OCI-LY7 (cell line): ENCODE results near the gene CPTP. TPM values are rescaled to one million over a fixed set of nuclear protein-coding genes. Genes with fewer than 3 reads are reported as not detected.

Experiments used
- BruUV-seq: library from RNA; stranded (reverse); fragments of 400-500 nt; replicated peaks from 2 replicates; lab custom pipeline; 2021; lab: Mats Ljungman, UMichigan
- CTCF ChIA-PET: fragments of 300-600 bp; sonication (Branson Sonifier 250); formaldehyde crosslinking; loops from one replicate; lab custom pipeline; 2022; ENCODE audit warnings: antibody characterized with exemption; ENCODE audit not compliant: unreplicated experiment; lab: Charles Lee
- POLR2A ChIA-PET: fragments of 300-600 bp; sonication (Branson Sonifier 250); formaldehyde crosslinking; loops from one replicate; lab custom pipeline; 2022; ENCODE audit warnings: antibody characterized with exemption; lab: Charles Lee
- DNase-seq: peaks from one replicate; pipeline ENCODE4 v3.0.0-alpha.2; 2015; ENCODE audit warnings: low spot score
- H2AFZ ChIP-seq: fragments of 200-600 bp; sonication (generic), shearing (Covaris generic); 2 replicates; pipeline ENCODE4 v1.6.1; 2014; ENCODE audit warnings: mild to moderate bottlenecking, antibody characterized with exemption, low read length, moderate library complexity
- H3K27ac ChIP-seq: fragments of 200-600 bp; sonication (generic); 2 replicates; pipeline ENCODE4 v1.5.1; 2014; ENCODE audit warnings: mixed run types, low read depth, mild to moderate bottlenecking, moderate library complexity, low read length, inconsistent platforms; ENCODE audit not compliant: poor library complexity, severe bottlenecking
- H3K36me3 ChIP-seq: fragments of 200-600 bp; sonication (generic); 2 replicates; pipeline ENCODE4 v1.6.1; 2014; ENCODE audit warnings: mild to moderate bottlenecking, antibody characterized with exemption, low read length, moderate library complexity, mixed read lengths; ENCODE audit not compliant: insufficient read depth
- H3K4me1 ChIP-seq: fragments of 200-600 bp; sonication (generic); 2 replicates; pipeline ENCODE4 v1.5.1; 2014; ENCODE audit warnings: mild to moderate bottlenecking, low read length; ENCODE audit not compliant: insufficient read depth, poor library complexity, severe bottlenecking
- H3K4me2 ChIP-seq: fragments of 200-600 bp; sonication (generic); 2 replicates; pipeline ENCODE4 v1.6.1; 2014; ENCODE audit warnings: mild to moderate bottlenecking, low read length
- H3K4me3 ChIP-seq: fragments of 200-600 bp; sonication (generic); 2 replicates; pipeline ENCODE4 v1.5.1; 2014; ENCODE audit warnings: mild to moderate bottlenecking, low read depth, low read length; ENCODE audit not compliant: poor library complexity, severe bottlenecking
- H3K79me2 ChIP-seq: fragments of 200-600 bp; sonication (generic); 2 replicates; pipeline ENCODE4 v1.6.1; 2016; ENCODE audit warnings: low read depth, mild to moderate bottlenecking, low read length, moderate library complexity, mixed read lengths; ENCODE audit not compliant: insufficient read depth
- H3K9me2 ChIP-seq: fragments of 200-600 bp; sonication (generic); 2 replicates; pipeline ENCODE4 v1.6.1; 2016; ENCODE audit warnings: mild to moderate bottlenecking, low read length, mixed read lengths; ENCODE audit not compliant: insufficient read depth
- H3K9me3 ChIP-seq: fragments of 200-600 bp; sonication (generic); 2 replicates; pipeline ENCODE4 v1.6.1; 2014; ENCODE audit warnings: mild to moderate bottlenecking, mixed run types, low read length, mixed read lengths
- H4K20me1 ChIP-seq: fragments of 200-600 bp; sonication (generic); 2 replicates; pipeline ENCODE4 v1.6.1; 2014; ENCODE audit warnings: mild to moderate bottlenecking, antibody characterized with exemption, low read length, moderate library complexity, mixed read lengths; ENCODE audit not compliant: insufficient read depth
- CTCF ChIP-seq: fragments of 200-600 bp; sonication (generic); conservative IDR thresholded peaks from 2 replicates; pipeline ENCODE4 v1.5.1; 2014; ENCODE audit warnings: mild to moderate bottlenecking, antibody characterized with exemption, low read length, moderate library complexity, mixed read lengths
- EZH2phosphoT487 ChIP-seq: fragments of 200-600 bp; sonication (generic); IDR thresholded peaks from 2 replicates; pipeline ENCODE4 v1.6.1; 2018; ENCODE audit warnings: low read depth, borderline replicate concordance, mild to moderate bottlenecking, mixed run types, antibody characterized with exemption, low read length, moderate library complexity, mixed read lengths
- intact Hi-C: fragments of 100-400 bp; cut with micrococcal nuclease; formaldehyde crosslinking; loops from one replicate; pipeline ENCODE4 v1.10.0; 2022; ENCODE audit not compliant: unreplicated experiment
- total RNA-seq, 2 experiments: library from RNA; depleted of rRNA in 1 of 2; stranded (reverse); fragments of >200 nt in 1 of 2; shearing (Covaris generic) in 1 of 2; gene quantifications; 2 replicates each; pipeline ENCODE4 v1.2.3, GENCODE V29; 2014 to 2022

The CPTP gene
- total RNA-seq, 2 experiments from 2014 or later, result 16.6 to 20.6 TPM

GRCh38 chr1:1310476-1311053 lies 14.0 kb upstream of the CPTP start:
- intact Hi-C loops, result no loop called here
- H3K9me3 ChIP-seq, result no peaks in the 10 kb centered on the region
- BruUV-seq, result no TSS peak
- ChIA-PET POLR2A (no interaction called here), CTCF (no interaction called here)
- DNase-seq, result no peak
- H3K4me1 ChIP-seq, result peaks cover 26% of the 10 kb centered on the region
- peaks cover 59% of the 10 kb centered on the region for H3K36me3 ChIP-seq
- no peaks in the 10 kb centered on the region for H3K9me2 ChIP-seq
- no peaks in the 10 kb centered on the region; the same call in 1 of the 2 replicates for H3K79me2 ChIP-seq
- peaks cover 5% of the 10 kb centered on the region; the same call in 1 of the 2 replicates for H4K20me1 ChIP-seq
- no peak for TF ChIP-seq CTCF
- TF ChIP-seq EZH2phosphoT487, result no peak
- H3K27ac ChIP-seq, result no peak overlapping the region
- H3K4me2 ChIP-seq, result peak overlapping the region; percentile 89
- no peak overlapping the region for H2AFZ ChIP-seq
- peak overlapping the region; percentile 90 for H3K4me3 ChIP-seq

- Histone ChIP-seq H4K20me1 (peaks cover 5% of the 10 kb centered on the region; the same call in 1 of the 2 replicates), H3K36me3 (peaks cover 66% of the 10 kb centered on the region), H2AFZ (no peak overlapping the region), H3K79me2 (no peaks in the 10 kb centered on the region; the same call in 1 of the 2 replicates), H3K4me2 (no peak overlapping the region), H3K4me3 (no peak overlapping the region), H3K27ac (no peak overlapping the region), H3K9me2 (no peaks in the 10 kb centered on the region), H3K9me3 (no peaks in the 10 kb centered on the region), H3K4me1 (peaks cover 18% of the 10 kb centered on the region)
- POLR2A ChIA-PET, result no interaction called here
- CTCF ChIA-PET, result no interaction called here
- TF ChIP-seq EZH2phosphoT487 (no peak), CTCF (no peak)
- TSS peak; percentile 50 for BruUV-seq
- DNase-seq, result no peak
- intact Hi-C loops, result no loop called here
Measured at GRCh38 chr1:1311107-1312104, 13.2 kb upstream of the CPTP start.
